OCI-M2 (cell line): ENCODE measurements around the gene TSSK2.

ENCODE experiments used
- DNase-seq: peaks from one replicate; lab custom pipeline; 2025; ENCODE audit not compliant: unreplicated experiment; lab: John Stamatoyannopoulos, UW

The TSSK2 gene

GRCh38 chr22:19180234-19180633 is 49.1 kb downstream of the TSSK2 start:
- DNase-seq: no peak

- no peak for DNase-seq
Observed at GRCh38 chr22:19180740-19181410, 49.8 kb downstream of the TSSK2 start.

- DNase-seq: no peak
Observed at GRCh38 chr22:19181786-19182471, 50.8 kb downstream of the TSSK2 start.
